ENCODE data around the gene TECPR2.
"Not testable (repeated sequence)": the region's sequence is repeated elsewhere in the genome, so short reads cannot be mapped to it uniquely, and the experiment has no call there.

The TECPR2 gene

DNA sequence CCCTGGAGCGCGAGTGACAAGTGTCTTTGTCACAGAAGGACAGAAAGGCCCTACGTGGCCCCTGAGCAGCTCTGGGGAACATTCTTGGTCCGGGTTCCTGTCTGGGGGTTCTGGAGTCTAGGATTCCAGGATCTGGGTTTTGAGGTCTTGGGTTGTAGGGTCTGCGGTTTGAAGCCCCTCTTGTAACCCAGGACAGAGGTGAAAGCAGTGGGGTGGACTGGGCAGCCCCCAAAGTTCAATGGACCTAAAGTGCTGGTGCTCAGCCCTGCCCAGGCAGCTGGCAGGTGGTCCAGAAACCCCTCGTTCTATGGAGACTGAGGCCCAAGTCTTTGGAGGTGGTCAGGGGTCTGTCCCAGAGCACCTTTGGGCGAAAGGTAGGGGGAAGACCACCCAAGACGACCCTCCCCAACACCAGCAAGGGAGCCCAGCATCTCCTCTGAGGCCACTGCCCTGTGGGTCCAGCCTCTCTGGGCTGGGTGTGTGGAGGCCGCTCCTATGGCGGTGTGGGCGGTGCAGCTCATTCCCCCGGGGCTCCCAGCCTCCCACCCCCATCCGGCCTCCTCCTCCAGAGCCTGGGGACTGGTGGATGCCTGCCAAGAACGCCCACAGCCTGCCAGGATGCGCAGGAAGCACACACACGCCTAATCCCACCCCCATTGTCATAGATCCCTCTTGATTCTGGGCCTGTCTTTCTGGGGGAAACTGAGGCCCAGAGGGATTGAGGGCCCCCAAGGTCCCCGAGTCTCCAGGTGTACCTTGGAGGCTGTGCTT, 177.0 kb downstream of the TECPR2 start:
- DNase-seq, result no peak

DNA sequence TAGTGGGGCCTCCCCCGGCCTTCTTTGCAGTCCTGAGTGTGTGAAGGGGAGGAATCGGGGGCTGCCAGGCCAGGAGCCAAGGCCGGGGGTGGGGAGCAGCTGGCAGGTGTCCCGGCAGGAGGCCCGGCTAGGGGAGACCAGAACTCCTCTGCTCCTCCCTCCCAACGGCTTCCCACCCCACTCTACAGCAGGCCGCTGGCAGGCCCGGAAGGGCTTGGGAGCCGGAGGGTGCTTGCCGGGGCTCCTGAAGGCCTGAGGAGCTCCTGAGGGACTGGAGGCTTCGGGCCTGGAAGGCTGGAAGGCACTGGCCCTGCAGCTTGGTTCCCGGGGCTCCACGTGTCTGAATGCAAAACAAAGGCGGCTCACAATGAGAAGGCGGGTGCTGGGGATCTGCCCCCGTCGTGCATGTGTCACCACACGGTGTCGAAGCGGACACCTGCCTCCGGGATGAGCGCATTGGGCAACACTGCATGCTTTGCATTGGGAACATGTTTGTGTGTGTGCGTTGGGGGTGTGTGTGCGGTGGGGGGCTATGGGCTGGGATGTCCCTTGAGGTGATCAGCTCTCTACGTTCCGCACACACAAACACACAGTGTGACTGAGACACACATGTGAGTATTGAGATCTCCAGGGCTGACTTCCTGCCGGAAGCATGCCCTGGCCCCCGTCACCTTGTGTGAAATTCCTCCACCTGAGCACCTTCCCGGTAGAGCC, 177.7 kb downstream of the TECPR2 start:
- peak in 1 of 2 experiments; percentile 50 for DNase-seq

DNA sequence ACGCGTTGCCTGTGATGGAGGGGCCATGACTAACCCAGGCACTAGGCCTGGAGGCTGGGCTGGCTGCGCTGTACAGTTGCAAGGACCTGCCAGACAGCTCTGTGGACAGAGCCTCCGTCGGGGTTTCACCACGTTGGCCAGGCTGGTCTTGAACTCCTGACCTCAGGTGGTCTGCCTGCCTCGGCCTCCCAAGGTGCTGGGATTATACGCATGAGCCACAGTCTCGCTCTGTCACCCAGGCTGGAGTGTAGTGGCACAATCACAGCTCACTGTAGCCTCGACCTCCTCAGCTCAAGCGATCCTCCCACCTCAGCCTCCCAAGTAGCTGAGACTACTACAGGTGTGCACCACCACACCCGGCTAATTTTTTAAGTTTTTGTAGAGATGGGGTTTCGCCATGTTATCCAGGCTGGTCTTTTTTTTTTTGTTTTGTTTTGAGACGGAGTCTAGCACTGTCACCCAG, 178.3 kb downstream of the TECPR2 start:
- not testable (repeated sequence) for DNase-seq

DNA sequence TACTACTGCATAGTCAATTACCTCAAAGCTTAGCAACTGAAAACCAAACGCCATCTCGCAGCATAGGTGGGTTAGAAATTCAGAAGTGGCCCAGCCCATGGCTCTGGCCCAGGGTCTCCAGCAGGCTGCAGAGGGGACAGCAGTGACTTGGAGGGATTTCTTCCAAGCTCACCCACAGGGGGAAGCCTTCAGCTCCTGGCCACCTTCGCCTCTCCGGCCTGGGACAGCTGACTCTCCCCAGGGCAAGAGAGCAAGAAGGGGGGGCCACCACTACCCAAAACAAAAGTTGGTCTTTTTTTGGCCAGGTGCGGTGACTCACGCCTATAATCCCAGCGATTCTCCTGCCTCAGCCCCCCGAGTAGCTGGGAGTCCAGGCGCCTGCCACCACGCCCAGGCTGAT, 179.0 kb downstream of the TECPR2 start:
- DNase-seq, result no peak

DNA sequence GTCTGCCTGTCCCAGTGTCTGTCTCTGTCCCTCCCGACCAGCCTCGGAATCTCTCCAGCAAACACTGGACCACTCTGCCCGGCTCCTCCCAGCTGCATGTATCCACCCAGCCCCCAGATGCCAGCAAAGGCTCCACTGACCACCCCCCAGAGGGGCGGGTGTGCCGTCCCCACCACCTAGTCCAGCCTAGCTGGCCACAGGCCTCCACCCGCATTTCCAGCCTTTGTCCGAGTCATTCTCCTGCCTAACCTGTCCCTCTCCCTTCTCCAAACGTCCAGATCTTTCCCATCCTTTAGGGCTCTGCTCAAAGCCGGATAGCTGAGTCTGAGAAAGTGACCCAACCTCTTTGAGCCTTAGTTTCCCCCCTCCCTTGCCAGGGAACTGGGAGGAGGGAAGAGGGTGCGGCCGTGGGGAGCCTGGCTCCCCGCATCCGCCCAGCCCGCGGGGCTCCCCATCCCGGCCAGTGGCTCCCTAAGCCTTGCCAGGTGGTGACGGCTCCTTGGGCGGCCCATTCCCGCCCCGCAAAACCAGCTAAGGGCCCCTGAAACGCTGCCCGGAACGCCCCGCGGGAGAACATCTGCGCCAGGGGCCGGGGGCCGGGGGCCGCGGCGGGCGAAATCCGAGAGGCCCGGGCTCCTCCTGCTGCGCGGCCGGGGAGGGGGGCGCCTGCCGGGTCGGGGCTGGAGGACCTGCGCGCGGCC, 181.5 kb downstream of the TECPR2 start:
- peak in 1 of 2 experiments; percentile 18 for DNase-seq

DNA sequence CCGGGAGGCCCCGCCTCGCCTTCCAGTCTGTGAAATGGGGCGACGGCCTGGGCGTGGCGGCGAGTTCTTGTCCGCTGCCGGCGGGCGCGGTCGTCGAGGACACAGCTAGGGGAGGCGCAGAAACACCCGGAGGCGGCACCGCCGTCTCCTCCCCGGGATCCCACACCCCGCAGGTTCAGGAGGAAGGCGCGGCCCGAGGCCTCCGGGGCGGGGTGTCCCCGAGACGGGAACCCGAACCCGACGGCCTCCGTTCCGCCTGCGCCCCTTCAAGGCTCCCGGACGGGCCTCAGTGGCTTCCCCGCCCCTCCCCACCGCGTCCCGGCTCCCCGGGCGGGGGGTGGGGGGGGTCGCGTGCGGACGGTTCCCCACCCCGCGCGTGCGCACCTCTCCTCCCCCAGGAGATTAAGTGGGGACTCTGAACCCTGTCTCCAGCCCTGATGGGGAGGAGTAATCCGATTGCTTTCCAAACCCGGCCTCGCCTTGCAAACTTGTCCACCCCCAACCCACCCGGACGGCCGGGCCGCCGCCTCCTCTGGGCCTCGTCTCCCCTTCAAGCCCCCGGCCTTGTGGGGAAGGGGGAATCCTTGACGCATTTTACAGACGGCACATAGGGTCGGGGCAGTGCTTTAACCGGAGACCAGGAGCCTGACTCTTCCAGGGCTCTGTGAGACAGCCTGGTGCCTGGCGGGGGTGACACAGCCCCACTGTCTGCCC, 182.2 kb downstream of the TECPR2 start:
- no peak for DNase-seq

DNA sequence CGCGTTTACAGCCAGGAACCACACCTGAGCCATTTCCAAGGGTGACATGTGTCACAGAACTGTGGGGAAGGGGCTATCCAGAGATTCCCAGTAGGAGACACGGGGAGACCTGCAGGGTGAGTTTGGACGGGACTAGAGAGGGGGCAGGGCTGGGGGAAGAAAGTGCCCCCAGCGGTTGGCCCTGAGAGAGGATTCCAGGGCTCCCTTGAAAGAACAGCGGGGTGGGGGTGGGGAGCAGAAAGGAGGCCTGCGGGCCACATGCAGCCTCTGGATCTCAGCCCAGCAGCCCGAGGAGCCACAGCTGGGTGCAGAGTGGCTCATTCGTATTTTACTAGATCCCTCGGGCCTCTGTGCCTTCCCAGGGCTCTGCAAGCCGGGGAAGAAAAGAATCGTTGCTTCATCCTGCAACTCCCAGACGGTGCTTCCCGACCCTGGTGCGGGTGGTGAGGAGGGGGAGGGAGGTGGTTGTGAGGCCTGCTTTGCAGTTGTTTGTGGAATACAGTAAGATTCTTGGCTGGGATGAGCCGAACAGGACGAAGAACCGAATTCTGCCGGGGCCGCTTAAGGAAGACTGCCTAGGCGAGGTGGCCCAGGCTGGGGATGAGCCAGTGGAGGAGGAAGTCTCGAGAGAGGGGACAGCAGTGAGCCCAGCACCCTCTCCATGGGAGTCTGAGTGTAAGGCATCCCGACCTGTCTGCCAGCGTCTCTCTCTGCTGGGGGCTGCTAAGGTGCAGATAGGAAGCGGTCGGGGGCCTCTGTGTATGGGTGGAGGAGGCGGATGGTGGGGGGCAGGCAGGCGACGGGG, 182.9 kb downstream of the TECPR2 start:
- DNase-seq, result no peak

DNA sequence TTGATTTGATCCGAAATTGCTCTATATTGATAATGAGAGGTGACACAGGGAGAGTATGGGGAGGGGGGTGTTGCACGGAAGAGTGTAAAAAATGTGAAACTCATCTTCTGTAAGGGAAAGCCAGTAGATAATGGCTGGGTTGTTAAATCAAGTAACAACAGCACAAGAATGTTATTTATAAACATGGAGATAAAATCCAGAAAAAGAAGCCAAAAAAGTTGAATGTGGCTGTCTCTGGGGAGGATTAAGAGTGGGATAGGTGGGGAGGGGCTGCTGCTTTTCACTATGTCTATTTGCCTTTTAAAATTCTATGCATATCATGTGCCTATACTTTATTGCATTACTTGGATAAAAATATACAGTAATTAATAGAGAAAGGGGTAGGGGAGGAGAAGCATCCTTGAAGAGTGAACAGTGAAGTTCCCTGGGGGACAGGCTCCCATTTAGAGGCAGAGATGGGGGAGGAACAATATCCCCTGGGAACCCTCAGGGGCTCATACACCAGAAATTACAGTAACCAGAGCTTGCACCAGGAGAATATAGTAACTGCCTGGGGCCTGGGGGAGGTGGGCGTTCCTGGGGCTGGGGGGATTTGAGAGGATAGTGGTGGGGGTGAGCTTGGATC, 186.0 kb downstream of the TECPR2 start:
- no peak for DNase-seq

DNA sequence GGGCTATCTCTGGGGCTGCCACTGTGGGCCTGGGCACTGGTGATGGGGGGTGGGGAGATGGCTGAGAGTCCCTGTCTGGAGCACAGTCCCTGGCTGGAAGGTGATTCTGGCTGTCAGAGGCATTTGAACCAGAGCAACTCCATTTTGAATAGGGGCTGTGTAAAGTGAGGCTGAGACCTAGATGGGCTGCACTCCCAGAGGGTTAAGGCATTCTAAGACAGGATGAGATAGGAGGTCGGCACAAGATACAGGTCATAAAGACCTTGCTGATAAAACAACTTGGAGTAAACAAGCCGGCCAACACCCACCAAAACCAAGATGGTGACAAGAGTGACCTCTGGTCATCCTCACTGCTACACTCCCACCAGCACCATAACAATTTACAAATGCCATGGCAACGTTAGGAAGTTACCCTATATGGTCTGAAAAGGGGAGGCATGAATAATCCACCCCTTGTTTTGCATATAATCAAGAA, 188.2 kb downstream of the TECPR2 start:
- DNase-seq, result not testable (repeated sequence)
